ENCODE data around the gene EEF2.

- peak; percentile 26 for TF ChIP-seq POLR2A (IDR thresholded peaks at IDR 0.05; ENCODE audit: low read length)
- no peak for TF ChIP-seq GATA1 (IDR thresholded peaks at IDR 0.05; ENCODE audit: low read depth, low read length)
Measured at GRCh38 chr19:3975144-3975543, 10.1 kb downstream of the EEF2 start.

All from erythroblast (primary cell).